HK-2 (cell line): ENCODE measurements around the gene HOXB5.

Experiments used
- DNase-seq: peaks from one replicate; pipeline ENCODE4 v3.0.0-alpha.2; 2018; ENCODE audit not compliant: unreplicated experiment

HOXB5 gene

DNA sequence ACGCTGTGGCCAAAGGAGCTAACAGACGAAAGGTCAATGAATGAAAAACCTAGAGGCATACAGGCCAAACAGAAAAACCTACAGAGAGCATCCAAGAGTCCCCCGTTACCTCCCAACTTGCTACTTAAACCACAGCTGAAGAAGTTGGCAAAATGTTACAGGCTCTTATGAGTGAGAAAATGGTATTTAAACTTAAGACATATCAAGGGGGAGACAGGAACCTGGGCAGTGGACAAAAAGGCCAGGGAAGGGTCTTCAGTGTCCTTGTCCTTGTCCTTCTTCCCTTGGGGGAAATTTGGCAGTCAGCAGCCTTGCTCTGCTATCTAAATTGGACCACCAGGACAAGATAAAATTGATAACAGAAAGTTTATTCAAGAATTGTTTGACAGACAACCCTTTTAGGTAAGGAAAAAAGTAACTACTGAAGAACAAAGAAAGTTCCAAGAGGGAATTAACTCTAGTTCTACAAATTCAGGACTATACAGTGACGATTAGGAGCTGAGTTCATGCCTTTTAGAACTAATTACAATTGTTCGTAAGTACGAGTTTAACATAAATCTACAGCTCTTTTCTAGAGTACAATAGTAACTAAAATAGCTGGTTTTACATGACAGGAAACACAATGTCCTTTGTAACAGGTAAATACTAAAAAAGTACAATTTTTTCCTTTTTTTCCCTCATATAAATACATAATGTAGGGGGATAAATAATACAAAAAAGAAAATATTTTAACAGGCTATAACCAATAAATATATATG lies 44.9 kb downstream of the HOXB5 start:
- no peak for DNase-seq

DNA sequence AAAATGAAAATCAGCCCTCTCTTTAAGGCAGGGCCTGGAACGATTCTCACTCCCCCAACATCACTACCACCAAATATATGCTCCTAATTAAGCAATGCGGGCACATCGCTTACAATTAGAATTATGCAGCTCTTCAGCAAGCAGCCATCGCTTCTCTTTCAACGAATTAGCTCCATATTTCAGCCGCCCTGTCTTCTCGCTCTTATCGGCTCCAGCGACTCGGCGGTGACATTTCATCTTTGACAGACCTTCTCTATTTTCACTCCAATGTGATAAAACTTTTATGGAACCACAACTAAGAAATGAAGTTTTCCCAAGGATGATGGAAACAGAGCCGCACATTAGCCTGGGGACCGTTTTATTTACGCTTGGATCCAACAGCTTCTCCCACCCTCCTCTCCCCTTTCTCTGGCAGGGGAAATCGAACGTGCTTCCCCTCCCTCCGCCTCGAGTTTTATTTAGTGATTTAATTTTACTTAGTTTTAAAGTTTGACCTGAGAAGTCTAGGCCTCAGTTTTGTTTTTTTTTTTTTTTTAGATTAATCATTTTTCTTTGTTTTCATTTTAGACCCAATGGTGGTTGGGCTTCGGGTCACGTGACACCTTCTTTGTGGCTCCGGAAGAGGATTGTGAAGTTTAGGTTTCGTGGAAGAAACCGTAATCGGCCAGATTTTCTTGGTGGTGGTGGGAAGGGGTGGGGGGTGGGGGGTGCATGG lies 45.6 kb downstream of the HOXB5 start:
- DNase-seq = no peak

DNA sequence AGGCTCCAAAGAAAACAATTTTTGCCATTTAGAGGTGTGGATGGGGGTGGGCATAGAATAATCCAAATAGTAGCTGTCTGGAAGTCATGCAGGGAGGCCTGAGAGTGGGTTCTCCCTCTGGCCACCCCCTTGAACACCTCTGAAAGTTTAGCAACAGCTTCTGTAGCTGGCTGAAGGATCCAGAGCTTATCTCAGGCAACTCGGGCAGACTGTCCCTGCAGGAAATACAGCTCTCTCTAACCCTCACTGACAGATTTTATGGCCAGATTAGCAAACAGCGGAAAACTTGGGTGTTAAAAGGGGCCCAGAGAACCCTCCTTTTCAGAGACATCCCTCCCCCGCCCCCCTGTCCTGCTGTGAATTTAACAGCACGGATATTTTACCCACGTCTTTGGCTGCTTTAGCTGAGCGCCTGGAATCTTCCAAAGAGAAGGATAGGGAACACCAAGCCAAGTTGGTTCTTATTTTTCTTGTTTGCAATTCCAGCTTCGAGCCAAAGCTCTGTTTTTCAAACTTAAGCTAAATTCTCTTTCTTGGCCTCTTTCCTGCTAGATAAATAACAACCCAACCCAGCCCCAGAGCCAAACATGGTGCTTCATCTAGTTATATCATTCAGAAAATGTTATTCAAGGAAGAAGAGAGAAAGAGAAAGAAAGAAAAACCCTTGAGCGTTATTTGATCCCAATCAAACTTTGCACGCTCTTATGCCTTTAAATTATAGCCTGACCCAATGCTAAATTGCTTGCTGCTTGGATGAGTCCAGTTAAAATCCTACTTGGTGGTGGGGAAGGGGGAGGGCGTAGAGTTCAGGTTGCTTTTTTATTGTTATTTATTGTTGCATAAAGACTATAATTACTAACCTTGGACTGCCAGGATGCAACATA lies 46.4 kb downstream of the HOXB5 start:
- DNase-seq = no peak

DNA sequence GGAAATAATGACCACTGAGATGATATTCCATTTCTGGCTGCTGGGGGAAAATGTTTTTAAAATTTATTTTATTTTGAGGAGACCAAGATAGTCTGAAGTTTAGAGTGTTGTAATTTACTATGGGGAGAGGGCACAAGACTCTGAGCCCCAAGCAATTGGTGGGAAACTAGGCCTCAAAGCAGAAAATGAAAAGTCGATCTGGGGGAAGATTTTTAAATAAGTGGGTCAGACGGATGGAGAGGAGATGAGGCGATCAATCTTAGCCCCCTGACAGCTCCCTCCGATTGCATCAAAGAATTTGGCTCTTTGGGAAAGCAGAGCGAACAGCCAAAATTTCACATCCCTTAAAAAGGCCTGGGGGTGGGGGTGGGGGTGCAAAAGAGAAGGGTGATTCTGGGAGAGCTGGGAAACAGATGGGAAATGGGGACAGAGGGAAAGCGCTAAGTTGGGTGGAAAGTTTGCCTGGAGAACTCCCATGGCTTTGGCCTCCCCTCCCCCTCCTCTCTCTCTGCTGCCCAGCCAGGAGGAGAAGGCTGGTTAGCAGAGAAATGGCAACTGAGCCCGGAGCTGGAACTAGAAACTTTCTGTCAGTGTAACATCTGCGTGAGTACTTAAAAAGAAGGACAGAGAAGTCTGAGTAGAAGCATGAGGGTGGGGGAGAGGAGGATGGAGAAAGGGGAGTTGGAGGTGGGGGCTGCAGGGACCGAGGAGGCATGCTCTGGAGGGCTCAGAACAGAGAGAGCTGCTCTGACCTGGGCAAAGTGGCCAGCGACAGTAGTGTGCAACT lies 47.2 kb downstream of the HOXB5 start:
- no peak for DNase-seq

DNA sequence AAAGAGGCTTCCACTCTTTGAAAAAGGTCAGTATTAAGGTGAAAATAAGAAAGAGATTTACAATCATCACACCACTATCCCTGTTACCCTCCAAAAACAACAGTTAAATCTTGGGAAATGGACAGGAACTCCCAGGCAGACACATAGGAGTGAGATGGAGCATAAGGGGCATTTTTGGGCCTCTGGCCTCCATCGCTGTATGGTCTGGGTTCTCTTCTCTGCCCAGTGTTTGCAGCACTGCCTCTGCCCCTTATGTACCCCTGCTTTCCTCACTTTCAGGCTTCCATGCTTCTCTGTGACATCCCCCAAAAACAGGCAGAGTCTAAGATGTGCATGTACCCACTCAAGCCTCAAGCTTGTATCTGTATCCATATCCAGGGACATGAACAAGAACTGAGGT lies 48.0 kb downstream of the HOXB5 start:
- no peak for DNase-seq

DNA sequence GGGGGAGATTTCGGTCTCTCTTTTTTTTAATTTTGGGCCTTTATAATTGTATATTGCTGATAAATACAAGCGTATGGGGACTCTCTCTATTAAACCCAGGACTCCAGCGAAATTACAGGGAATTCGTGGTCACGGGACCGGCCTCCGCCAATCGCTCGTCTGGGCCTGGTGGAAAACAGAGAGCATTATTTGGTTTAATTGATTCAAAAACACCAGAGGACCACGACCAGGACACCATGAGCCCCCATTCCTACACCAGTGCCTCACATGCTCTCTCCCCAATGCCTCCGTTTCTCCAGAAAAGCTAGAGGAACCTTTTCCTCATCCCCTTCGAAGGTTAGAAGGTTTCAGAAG lies 48.6 kb downstream of the HOXB5 start, which contains the start of gene HOXB2:
Gene HOXB2, minus strand, starts transcription at position 88 of the 354 bp plus-strand sequence. CDS start 198 bp downstream, outside the sequence.
- DNase-seq = peak; percentile 27

DNA sequence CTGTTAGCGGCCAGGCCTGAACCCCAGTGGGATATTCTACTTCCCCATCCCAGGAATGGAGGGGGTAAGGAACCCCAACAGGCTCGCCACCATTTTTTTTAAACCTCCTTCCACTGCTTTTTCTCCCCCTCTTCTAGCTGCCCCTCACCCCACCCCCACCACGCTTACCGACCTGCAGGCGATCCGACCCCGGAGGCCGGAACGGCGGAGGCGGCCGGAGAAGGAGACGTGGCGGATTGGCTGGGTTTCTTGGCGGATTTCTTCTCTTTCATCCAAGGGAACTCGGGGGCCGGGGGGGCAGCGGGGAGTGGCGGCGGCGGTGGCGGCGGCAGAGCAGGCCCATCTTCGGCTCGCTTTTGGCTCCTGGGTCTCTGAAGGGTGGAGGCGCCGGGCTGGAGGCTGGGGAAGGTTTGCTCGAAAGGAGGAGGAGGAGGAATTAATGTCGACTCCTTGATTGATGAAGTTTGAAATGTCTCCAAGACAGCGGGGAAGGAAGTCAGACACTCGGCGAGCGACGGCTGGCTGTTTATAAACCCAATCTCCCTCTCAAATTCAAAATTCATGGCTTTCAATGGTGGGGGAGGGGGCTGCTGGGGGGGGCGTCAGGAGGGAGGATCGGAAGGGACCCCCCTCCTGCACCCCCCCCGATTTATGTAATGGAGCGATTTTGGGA lies 49.1 kb downstream of the HOXB5 start:
- DNase-seq = peak; percentile 78

DNA sequence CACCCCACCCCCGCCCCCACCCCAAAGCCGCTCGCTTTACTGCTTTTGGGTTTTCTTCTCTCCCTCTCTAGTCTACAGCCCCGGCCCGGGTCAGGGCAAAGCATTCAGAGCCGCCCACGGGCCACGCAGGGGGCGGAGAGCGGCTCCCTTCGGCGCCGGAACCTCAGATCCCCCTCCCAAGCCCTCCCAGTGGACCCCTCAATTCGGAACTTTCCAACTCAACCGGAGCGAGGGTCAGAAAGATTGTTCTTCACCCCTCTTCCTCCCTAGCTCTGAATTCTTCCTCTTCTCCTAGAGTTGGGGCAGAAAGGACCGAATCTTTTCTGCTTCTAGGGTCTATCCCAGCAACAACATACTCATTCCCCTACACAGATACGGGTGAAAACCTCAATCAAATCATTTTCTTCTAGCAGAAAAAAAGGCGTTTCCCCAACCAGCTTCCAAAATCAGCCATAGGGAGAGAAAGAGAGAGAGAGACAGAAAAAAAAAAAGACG lies 49.7 kb downstream of the HOXB5 start:
- DNase-seq = no peak

DNA sequence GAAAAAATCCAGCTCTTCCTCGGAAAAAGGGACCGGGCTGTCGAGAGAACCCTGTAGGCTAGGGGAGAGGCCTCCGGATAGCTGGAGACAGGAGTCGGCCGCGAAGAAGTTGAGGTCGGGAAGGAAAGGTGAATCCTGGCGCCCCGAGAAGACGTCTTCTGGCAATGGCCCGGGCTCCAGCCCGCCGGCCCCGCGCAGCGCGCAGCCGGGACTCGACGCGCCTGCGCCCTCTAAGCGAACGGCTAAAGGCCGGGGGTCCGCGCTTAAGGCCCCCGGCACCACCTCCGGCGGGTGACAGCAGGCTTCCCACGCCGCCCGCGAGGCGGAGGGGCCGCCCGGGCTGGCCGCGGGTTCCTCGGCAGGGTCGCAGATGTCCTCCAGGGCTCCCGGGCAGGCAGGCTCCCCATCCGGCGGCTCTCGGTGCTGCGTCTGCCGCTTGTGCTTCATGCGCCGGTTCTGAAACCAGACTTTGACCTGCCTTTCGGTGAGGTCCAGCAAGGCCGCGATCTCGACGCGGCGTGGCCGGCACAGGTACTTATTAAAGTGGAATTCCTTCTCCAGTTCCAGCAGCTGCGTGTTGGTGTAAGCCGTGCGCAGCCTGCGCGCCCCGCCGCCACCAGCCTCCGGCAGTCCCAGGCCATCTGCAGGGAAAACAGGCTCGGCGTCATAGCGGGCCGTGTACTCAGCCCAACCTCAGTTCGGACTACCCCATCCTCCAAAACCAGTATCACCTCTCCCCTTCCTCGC lies 50.3 kb downstream of the HOXB5 start:
- DNase-seq = peak; percentile 67

DNA sequence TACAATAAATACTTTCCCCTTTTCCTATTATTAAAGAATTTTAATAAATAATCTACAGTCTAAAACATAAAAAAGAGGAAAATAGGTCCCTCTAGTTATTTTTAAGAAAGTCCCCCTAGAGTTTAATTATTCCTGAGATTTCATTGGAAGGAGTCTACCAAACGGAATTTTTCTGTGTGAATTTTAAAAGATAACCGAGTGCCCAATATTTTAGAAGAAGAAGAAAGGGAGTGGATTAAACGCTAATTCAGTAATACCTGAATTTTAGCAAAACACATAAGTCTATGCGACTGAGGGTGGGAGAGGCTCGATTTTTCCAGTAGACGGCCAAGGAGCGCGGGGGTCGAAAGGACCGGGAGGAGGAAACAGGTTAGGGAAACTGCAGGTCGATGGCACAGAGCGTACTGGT lies 50.9 kb downstream of the HOXB5 start:
- DNase-seq = no peak

DNA sequence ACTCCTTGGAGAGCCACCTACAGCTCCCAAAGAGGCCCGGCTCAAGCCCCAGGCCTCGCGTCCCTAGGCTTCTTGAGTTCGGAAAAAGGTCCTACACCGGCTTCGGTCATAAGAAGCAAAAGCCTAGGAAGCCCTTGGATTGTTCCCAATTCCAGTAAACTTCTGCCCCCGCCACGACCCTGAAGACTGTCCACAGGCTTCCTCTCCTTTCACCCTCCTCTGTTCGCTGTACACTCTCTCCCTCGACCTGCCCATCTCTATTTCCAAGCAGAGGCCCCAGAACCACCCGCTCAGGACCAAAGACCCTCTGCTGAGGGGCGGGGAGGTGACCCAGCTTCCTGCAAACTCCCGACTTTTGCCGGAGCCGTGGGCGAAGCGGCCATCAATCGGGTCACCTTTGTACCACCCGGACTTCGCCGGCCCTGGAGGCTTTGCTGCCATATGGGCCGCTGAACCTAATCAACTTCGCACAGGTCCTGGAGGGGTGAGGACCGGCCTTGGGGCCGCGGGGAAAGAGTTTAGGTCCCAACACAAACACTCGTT lies 51.4 kb downstream of the HOXB5 start:
- peak; percentile 58 for DNase-seq

DNA sequence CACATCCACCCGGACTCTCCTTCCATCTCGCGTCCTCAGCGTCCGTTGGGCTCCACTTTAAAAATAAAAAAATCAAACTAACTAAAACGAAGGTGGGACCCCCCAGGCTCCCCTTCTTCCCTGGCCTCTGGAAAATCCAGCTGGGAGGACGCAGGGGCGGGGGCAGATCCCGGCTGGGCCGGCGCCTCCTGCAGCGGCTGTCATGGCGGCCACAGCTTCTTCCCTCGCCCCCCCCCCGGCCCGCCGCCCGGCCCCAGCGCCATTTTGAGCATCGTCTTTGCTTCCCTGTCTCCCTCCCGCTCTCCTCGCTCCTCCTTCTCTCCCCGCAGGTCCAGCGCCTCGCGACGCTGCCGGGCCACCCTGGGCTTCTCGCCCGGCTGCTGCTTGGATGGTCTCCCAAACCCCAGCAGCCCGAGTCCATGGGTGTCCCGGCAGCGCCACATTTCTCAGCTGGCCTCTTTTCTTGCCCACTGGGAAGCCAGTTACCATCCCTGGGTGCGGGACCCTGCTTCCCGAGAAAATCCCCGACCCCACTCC lies 51.9 kb downstream of the HOXB5 start:
- peak; percentile 75 for DNase-seq
